ENCODE measurements around the gene PRDX2.
A peak's percentile ranks its signal among the peaks of the same experiment; 100 is the strongest.

DNA sequence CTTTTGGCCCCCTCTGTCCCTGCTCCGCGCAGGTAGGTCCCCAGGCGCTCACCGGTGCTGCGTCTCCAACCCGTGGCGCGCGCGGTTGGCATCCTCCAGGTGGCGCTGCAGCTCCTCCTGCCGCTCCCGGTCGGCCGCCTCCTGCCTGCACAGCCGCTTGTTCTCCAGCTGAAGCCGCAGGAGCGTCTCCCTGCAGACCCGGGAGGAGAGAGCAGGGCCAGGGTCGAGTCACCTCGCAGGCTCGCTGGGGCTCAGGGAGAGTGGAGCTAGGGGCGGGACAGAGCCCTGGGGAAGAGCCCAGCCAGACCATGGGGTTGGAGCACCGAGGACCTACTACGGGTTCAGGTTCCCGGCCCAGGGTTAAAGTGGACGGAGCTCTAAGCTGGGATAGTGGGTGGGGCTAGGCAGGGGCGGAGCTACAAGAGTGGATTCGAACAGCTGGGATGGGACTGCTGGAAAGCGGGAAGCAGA lies 35.5 kb downstream of the PRDX2 start:
- TF ChIP-seq CTCF (conservative IDR thresholded peaks at IDR 0.05) (peak; percentile 85), EZH2 (IDR thresholded peaks at IDR 0.05; ENCODE audit: low read depth) (no peak)
